HEK293T (cell line): ENCODE measurements around the gene NKD2.

Source experiments
- BHLHE40 ChIP-seq: fragments of 450-650 bp; IDR thresholded peaks from 2 replicates; pipeline ENCODE4 v1.6.1; 2016; ENCODE audit warnings: mild to moderate bottlenecking, moderate library complexity, borderline replicate concordance
- CTBP1 ChIP-seq: fragments of 450-650 bp; IDR thresholded peaks from 2 replicates; pipeline ENCODE4 v1.6.1; 2016; ENCODE audit warnings: borderline replicate concordance
- FOXA1 ChIP-seq: fragments of 450-650 bp; IDR thresholded peaks from 2 replicates; pipeline ENCODE4 v1.6.1; 2016; ENCODE audit warnings: mild to moderate bottlenecking
- FOXK2 ChIP-seq: fragments of 450-650 bp; IDR thresholded peaks from 2 replicates; pipeline ENCODE4 v1.6.1; 2016; ENCODE audit warnings: mild to moderate bottlenecking
- FOXM1 ChIP-seq: fragments of 450-650 bp; IDR thresholded peaks from 2 replicates; pipeline ENCODE4 v1.6.1; 2017; ENCODE audit warnings: mild to moderate bottlenecking, borderline replicate concordance
- L3MBTL2 ChIP-seq: fragments of 450-650 bp; conservative IDR thresholded peaks from 2 replicates; pipeline ENCODE4 v1.6.1; 2016; ENCODE audit warnings: mild to moderate bottlenecking
- NFRKB ChIP-seq: fragments of 450-650 bp; IDR thresholded peaks from 2 replicates; pipeline ENCODE4 v1.6.1; 2016; ENCODE audit warnings: mild to moderate bottlenecking, moderate library complexity
- SP1 ChIP-seq: fragments of 450-650 bp; IDR thresholded peaks from 2 replicates; pipeline ENCODE4 v1.6.1; 2017
- SUZ12 ChIP-seq: fragments of 450-650 bp; IDR thresholded peaks from 2 replicates; pipeline ENCODE4 v1.6.1; 2016; ENCODE audit warnings: mild to moderate bottlenecking

- TF ChIP-seq NFRKB (no peak), FOXA1 (no peak), FOXK2 (no peak), BHLHE40 (no peak), SP1 (no peak), SUZ12 (no peak), CTBP1 (no peak), L3MBTL2 (no peak), FOXM1 (no peak)
These were observed 19.2 kb downstream of the NKD2 start for GRCh38 chr5:1027631-1028441.
